Smooth muscle cell (in vitro differentiated cells): ENCODE results near the gene GIT1. TPM values are rescaled to one million over a fixed set of nuclear protein-coding genes. Genes with fewer than 3 reads are reported as not detected.
"Not testable (repeated sequence)": the region's sequence is repeated elsewhere in the genome, so short reads cannot be mapped to it uniquely, and the experiment has no call there.

Source experiments
- DNase-seq: peaks from one replicate; lab custom pipeline; 2025; ENCODE audit not compliant: unreplicated experiment; lab: John Stamatoyannopoulos, UW
- H2AFZ ChIP-seq: fragments of 200-600 bp; sonication (generic); 2 replicates; pipeline ENCODE4 v1.6.0; 2016; ENCODE audit warnings: antibody characterized with exemption, low read depth, mild to moderate bottlenecking
- H3F3A ChIP-seq: fragments of 200-600 bp; sonication (generic); 2 replicates; pipeline ENCODE4 v1.6.0; 2017; ENCODE audit warnings: antibody characterized with exemption, low read depth
- H3K27ac ChIP-seq: fragments of 200-600 bp; sonication (generic); 2 replicates; pipeline ENCODE4 v1.5.1; 2016; ENCODE audit warnings: low read depth, mild to moderate bottlenecking
- H3K27me3 ChIP-seq: fragments of 200-600 bp; sonication (generic); 2 replicates; pipeline ENCODE4 v1.6.1; 2016; ENCODE audit warnings: low read depth, mild to moderate bottlenecking
- H3K36me3 ChIP-seq: fragments of 200-600 bp; sonication (generic); 2 replicates; pipeline ENCODE4 v1.5.1; 2016; ENCODE audit warnings: low read depth
- H3K4me1 ChIP-seq: fragments of 200-600 bp; sonication (generic); 2 replicates; pipeline ENCODE4 v1.5.1; 2016; ENCODE audit warnings: low read depth
- H3K4me2 ChIP-seq: fragments of 200-600 bp; sonication (generic); 2 replicates; pipeline ENCODE4 v1.6.0; 2016; ENCODE audit warnings: mild to moderate bottlenecking
- H3K4me3 ChIP-seq: fragments of 200-600 bp; sonication (generic); 2 replicates; pipeline ENCODE4 v1.5.1; 2016; ENCODE audit warnings: mild to moderate bottlenecking
- H3K79me2 ChIP-seq: fragments of 200-600 bp; sonication (generic); 2 replicates; pipeline ENCODE4 v1.6.0; 2016; ENCODE audit warnings: low read depth, mild to moderate bottlenecking
- H3K9ac ChIP-seq: fragments of 200-600 bp; sonication (generic); 2 replicates; pipeline ENCODE4 v1.6.0; 2016; ENCODE audit warnings: low read depth
- H3K9me3 ChIP-seq: fragments of 200-600 bp; sonication (generic); replicated peaks from 2 replicates; pipeline ENCODE4 v1.5.1; 2016; ENCODE audit warnings: low read depth
- H4K20me1 ChIP-seq: fragments of 200-600 bp; sonication (generic); 2 replicates; pipeline ENCODE4 v1.6.0; 2016; ENCODE audit warnings: low read depth
- WGBS: methylation state at CpG from one replicate; pipeline ENCODE4 v1.1.7; 2016; ENCODE audit warnings: low lambda C conversion rate; 5-methylcytosine and 5-hydroxymethylcytosine counted together
- polyA plus RNA-seq: library from polyadenylated mRNA; unstranded; fragments of >200 nt; fragmentation: Nextera tagmentation; extraction: Ambion mirVana; gene quantifications from 2 replicates; pipeline ENCODE4 v1.2.1, GENCODE V29; 2016
- total RNA-seq: library from RNA; depleted of rRNA; stranded (reverse); fragments of >200 nt; gene quantifications from 2 replicates; pipeline ENCODE4 v1.2.3, GENCODE V29; 2014
- TF ChIP-seq, protein P1 (sequence below): fragments of 200-600 bp; sonication (generic); IDR thresholded peaks from 2 replicates; pipeline ENCODE4 v1.5.1; 2017; ENCODE audit warnings: borderline replicate concordance, mild to moderate bottlenecking, antibody characterized with exemption; ENCODE audit not compliant: insufficient read depth, poor library complexity, severe bottlenecking

The GIT1 gene
- total and polyA plus RNA-seq, 2 experiments from 2014 or later: 17.6 to 23.0 TPM

- Histone ChIP-seq H3F3A (no peaks in the 10 kb centered on the region), H2AFZ (no peak overlapping the region), H3K4me3 (no peak overlapping the region), H3K79me2 (no peaks in the 10 kb centered on the region), H3K9ac (no peak overlapping the region), H3K27me3 (peaks cover 7% of the 10 kb centered on the region), H4K20me1 (no peaks in the 10 kb centered on the region), H3K9me3 (no peaks in the 10 kb centered on the region), H3K36me3 (no peaks in the 10 kb centered on the region), H3K4me1 (peaks cover under 1% of the 10 kb centered on the region), H3K27ac (no peak overlapping the region), H3K4me2 (no peak overlapping the region)
- WGBS: 69% methylated on average over 6 of the region's 6 CpGs
- no peak for DNase-seq
- TF ChIP-seq, protein P1, sequence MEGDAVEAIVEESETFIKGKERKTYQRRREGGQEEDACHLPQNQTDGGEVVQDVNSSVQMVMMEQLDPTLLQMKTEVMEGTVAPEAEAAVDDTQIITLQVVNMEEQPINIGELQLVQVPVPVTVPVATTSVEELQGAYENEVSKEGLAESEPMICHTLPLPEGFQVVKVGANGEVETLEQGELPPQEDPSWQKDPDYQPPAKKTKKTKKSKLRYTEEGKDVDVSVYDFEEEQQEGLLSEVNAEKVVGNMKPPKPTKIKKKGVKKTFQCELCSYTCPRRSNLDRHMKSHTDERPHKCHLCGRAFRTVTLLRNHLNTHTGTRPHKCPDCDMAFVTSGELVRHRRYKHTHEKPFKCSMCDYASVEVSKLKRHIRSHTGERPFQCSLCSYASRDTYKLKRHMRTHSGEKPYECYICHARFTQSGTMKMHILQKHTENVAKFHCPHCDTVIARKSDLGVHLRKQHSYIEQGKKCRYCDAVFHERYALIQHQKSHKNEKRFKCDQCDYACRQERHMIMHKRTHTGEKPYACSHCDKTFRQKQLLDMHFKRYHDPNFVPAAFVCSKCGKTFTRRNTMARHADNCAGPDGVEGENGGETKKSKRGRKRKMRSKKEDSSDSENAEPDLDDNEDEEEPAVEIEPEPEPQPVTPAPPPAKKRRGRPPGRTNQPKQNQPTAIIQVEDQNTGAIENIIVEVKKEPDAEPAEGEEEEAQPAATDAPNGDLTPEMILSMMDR: no peak
These were observed 29.1 kb downstream of the GIT1 start for GRCh38 chr17:29560316-29560715.

GRCh38 chr17:29559640-29560039 lies 29.8 kb downstream of the GIT1 start:
- no peak overlapping the region for H3K4me3 ChIP-seq
- H3K9me3 ChIP-seq: no peaks in the 10 kb centered on the region
- TF ChIP-seq, protein P1: no peak
- no peaks in the 10 kb centered on the region for H3K4me1 ChIP-seq
- H3K4me2 ChIP-seq: no peak overlapping the region
- 89% methylated on average over 2 of the region's 2 CpGs for WGBS
- DNase-seq: no peak
- no peak overlapping the region for H3K27ac ChIP-seq
- H3K27me3 ChIP-seq: peaks cover 2% of the 10 kb centered on the region
- H2AFZ ChIP-seq: no peak overlapping the region
- H4K20me1 ChIP-seq: no peaks in the 10 kb centered on the region
- no peaks in the 10 kb centered on the region for H3F3A ChIP-seq
- H3K36me3 ChIP-seq: no peaks in the 10 kb centered on the region
- H3K9ac ChIP-seq: no peak overlapping the region
- no peaks in the 10 kb centered on the region for H3K79me2 ChIP-seq

GRCh38 chr17:29558139-29558538 lies 31.3 kb downstream of the GIT1 start:
- not testable (repeated sequence) for H3K36me3 ChIP-seq, H3K27ac ChIP-seq, H3K4me3 ChIP-seq, H3K27me3 ChIP-seq, H4K20me1 ChIP-seq, H3K4me2 ChIP-seq, H3K9me3 ChIP-seq, H3K9ac ChIP-seq, H3K4me1 ChIP-seq, H3F3A ChIP-seq, H3K79me2 ChIP-seq, DNase-seq, H2AFZ ChIP-seq
- 91% methylated on average over 5 of the region's 5 CpGs for WGBS

GRCh38 chr17:29557739-29558116 lies 31.7 kb downstream of the GIT1 start:
- Histone ChIP-seq H3K9me3 (no peaks in the 10 kb centered on the region), H3F3A (no peaks in the 10 kb centered on the region), H3K27me3 (no peaks in the 10 kb centered on the region), H3K79me2 (no peaks in the 10 kb centered on the region), H3K36me3 (no peaks in the 10 kb centered on the region), H3K9ac (no peak overlapping the region), H3K4me2 (no peak overlapping the region), H3K4me3 (no peak overlapping the region), H3K4me1 (no peaks in the 10 kb centered on the region), H4K20me1 (no peaks in the 10 kb centered on the region), H2AFZ (no peak overlapping the region), H3K27ac (no peak overlapping the region)
- DNase-seq: no peak
- TF ChIP-seq, protein P1: no peak
